Stomach (tissue), 9 donors: Measurements from ENCODE around the gene DOCK8. TPM values are rescaled to one million over a fixed set of nuclear protein-coding genes. Genes with fewer than 3 reads are reported as not detected.

ENCODE experiments used
- DNase-seq, 2 donors: peaks; one replicate each; pipeline versions ENCODE4 v3.0.0 to v3.0.0-alpha.2; 2013 to 2019
- H3K27ac ChIP-seq, 5 donors: fragments of 200-600 bp in 4 of 5; sonication (generic) in 4 of 5; one replicate each; pipeline ENCODE4 v1.5.1; 2013 to 2019; ENCODE audit warnings: mild to moderate bottlenecking in 1 of 5, moderate library complexity in 1 of 5
- H3K27me3 ChIP-seq, 3 donors: fragments of 200-600 bp; sonication (generic); one replicate each; pipeline ENCODE4 v1.5.1; 2017 to 2019; ENCODE audit warnings: mixed run types in 1 of 3
- H3K36me3 ChIP-seq, 4 donors: fragments of 200-600 bp; sonication (generic); 1 replicate in 3 of 4; 2 replicates in 1 of 4; pipeline ENCODE4 v1.5.1; 2016 to 2019
- H3K4me1 ChIP-seq, 4 donors: fragments of 200-600 bp; sonication (generic); one replicate each; pipeline ENCODE4 v1.5.1; 2016 to 2019
- H3K4me3 ChIP-seq, 4 donors: fragments of 200-600 bp; sonication (generic) in 3 of 4; one replicate each; pipeline ENCODE4 v1.5.1; 2016 to 2019; ENCODE audit warnings: mild to moderate bottlenecking in 1 of 4
- H3K9me3 ChIP-seq, 4 donors: fragments of 200-600 bp; sonication (generic); one replicate each; pipeline ENCODE4 v1.5.1; 2016 to 2019
- CTCF ChIP-seq, 7 experiments: fragments of 450-650 bp in 4 of 7; fragments of 200-600 bp in 3 of 7; sonication (generic) in 3 of 7; IDR thresholded peaks; one replicate each; pipeline ENCODE4 v1.5.1; 2016 to 2019; ENCODE audit warnings: antibody characterized with exemption in 7 of 7, control low read depth in 2 of 7, mild to moderate bottlenecking in 1 of 7
- EP300 ChIP-seq: sonication (generic); formaldehyde crosslinking; IDR thresholded peaks from one replicate; pipeline ENCODE4 v1.6.1; 2017; ENCODE audit warnings: antibody characterized with exemption
- POLR2A ChIP-seq, 4 donors: fragments of 450-650 bp; IDR thresholded peaks; one replicate each; pipeline ENCODE4 v1.6.1; 2016; ENCODE audit warnings: antibody characterized with exemption in 4 of 4, control low read depth in 2 of 4, mild to moderate bottlenecking in 1 of 4, moderate library complexity in 1 of 4
- POLR2AphosphoS5 ChIP-seq, 3 donors: sonication (generic); formaldehyde crosslinking; IDR thresholded peaks; one replicate each; pipeline ENCODE4 v1.6.1; 2016; ENCODE audit warnings: antibody characterized with exemption in 3 of 3
- WGBS, 5 donors: extraction: QIAGEN DNeasy Blood & Tissue Kit in 3 of 5; methylation state at CpG; one replicate each; pipeline versions ENCODE4 v1.1.5 to v1.1.7; 2013 to 2018; 5-methylcytosine and 5-hydroxymethylcytosine counted together
- intact Hi-C: fragments of 100-400 bp; cut with DNase I; formaldehyde crosslinking; loops from one replicate; pipeline ENCODE4 v1.15.1; 2023; ENCODE audit warnings: low total_unique reads
- polyA plus RNA-seq, 3 donors: library from polyadenylated mRNA; stranded (reverse); fragments of 200-250 nt; gene quantifications; one replicate each; pipeline ENCODE4 v1.2.3, GENCODE V29; 2013
- total RNA-seq, 5 donors: library from RNA; depleted of rRNA; stranded (reverse); fragments of >200 nt; gene quantifications; one replicate each; pipeline versions ENCODE4 v1.1.0 to v1.2.3, GENCODE V29; 2014 to 2016
- donor health status: healthy with polysubstance abuse.
- donor health status: Bipolar disorder and iron deficiency.
- donor health status: healthy.

Gene DOCK8
- total and polyA plus RNA-seq, 8 donors: 2.8 to 191 (median 10.2) TPM

DNA sequence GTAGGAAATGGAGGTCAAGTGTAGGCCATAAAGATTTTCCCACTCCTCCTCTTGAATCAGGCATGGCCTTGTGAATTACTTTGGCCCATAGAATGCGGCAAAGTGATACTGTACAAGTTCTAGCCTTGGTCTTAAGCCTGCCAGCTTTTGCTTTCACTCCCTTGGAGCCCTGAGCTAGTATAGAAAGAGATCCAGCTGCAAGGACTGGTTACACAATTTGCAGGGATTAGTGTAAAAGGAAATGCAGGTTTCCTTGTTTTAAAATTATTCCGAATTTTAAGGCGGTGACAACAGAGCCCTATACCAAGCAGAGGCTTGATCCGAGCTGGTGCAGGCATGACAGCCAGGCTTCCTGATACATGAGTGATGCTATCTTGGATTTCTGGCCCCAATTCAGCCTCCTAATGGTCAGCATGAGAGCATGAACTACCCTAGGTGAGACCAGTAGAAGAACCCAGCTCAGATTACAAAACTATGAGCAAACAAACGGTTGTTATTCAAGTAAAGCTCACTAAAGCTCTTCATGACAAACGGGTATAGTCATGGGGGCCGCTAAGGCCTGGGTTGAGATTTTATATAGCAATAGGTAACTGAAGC is 257.9 kb downstream of the DOCK8 start:
- WGBS, 5 donors: 75 to 88% (median 81%) methylated on average over 7 of the region's 7 CpGs
- Histone ChIP-seq H3K27ac (no peak overlapping the region), H3K4me3 (no peak overlapping the region), H3K4me1 (peaks cover 6 to 32% (median 28%) of the 10 kb centered on the region in 4 donors), H3K9me3 (no peaks in the 10 kb centered on the region), H3K36me3 (no peaks in the 10 kb centered on the region), H3K27me3 (no peaks in the 10 kb centered on the region)
- TF ChIP-seq POLR2AphosphoS5 (IDR thresholded peaks at IDR 0.05) (no peak), POLR2A (IDR thresholded peaks at IDR 0.05) (no peak), CTCF (IDR thresholded peaks at IDR 0.05) (no peak)
- DNase-seq: no peak
- intact Hi-C loops: no loop called here

DNA sequence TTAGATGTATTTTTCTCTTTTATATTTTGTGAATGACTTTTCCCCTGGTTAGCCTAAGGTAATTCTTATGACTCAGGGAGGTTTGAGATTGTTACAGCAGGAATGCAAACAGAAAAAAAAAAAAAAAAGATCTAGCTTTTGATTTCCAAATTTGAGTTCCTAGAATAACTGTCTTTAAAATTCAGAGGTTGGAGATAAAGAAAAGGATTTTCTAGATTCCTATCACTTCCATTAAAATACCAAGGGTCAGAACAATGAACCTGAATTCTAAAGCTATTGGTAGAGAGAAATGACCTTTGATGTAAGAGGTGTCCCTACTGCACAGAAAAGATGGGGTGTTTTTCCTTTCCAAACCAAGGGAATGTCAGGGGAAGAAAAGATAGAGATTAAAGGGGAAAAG is 262.5 kb downstream of the DOCK8 start:
- intact Hi-C loops: no loop called here
- no peak overlapping the region for H3K4me3 ChIP-seq
- H3K36me3 ChIP-seq: no peaks in the 10 kb centered on the region
- no peaks in the 10 kb centered on the region for H3K27me3 ChIP-seq
- TF ChIP-seq POLR2AphosphoS5 (IDR thresholded peaks at IDR 0.05): no peak
- no peak for TF ChIP-seq EP300
- no peak for TF ChIP-seq POLR2A (IDR thresholded peaks at IDR 0.05)
- no peak for TF ChIP-seq CTCF (IDR thresholded peaks at IDR 0.05)
- H3K9me3 ChIP-seq: no peaks in the 10 kb centered on the region
- no peak for DNase-seq
- H3K27ac ChIP-seq: no peak overlapping the region
- H3K4me1 ChIP-seq: no peaks in the 10 kb centered on the region

DNA sequence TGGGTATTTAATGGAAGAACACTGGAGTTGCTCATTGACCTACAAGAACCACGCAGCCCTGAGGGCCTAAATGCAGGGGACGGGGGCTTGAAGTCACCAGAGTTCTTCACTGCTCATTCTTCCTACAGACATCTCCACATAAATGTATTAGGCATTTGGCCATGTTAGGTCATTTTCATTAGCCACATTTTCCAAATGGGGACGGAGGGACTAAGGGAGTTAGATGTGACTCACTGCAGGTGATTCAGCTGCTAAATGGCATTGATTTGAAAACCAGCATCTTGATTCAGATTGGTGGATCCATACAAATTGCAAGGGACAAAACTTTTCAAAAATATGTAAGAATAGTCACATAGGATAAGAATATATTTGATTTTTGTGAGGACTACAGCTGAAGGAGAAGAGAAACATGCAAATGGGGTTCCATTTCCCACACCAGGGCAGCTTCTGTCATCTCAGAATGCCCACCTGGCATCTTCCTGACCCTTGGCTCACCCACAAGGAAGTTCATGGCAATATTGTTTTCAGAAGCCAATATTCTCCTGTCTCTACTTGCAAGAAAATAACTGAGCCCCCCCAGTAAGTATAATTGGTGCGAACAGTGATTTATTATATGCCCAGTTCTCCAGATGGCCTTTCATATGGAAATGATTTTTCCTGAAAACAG is 264.8 kb downstream of the DOCK8 start:
- Histone ChIP-seq H3K27me3 (no peaks in the 10 kb centered on the region), H3K9me3 (no peaks in the 10 kb centered on the region), H3K4me3 (no peak overlapping the region), H3K4me1 (no peaks in the 10 kb centered on the region), H3K36me3 (no peaks in the 10 kb centered on the region), H3K27ac (no peak overlapping the region)
- 68 to 80% (median 72%) methylated on average over 4 of the region's 4 CpGs for WGBS, 5 donors
- no peak for DNase-seq
- TF ChIP-seq POLR2AphosphoS5 (IDR thresholded peaks at IDR 0.05) (no peak), POLR2A (IDR thresholded peaks at IDR 0.05) (no peak), EP300 (no peak), CTCF (IDR thresholded peaks at IDR 0.05) (no peak)
- intact Hi-C loops: no loop called here

DNA sequence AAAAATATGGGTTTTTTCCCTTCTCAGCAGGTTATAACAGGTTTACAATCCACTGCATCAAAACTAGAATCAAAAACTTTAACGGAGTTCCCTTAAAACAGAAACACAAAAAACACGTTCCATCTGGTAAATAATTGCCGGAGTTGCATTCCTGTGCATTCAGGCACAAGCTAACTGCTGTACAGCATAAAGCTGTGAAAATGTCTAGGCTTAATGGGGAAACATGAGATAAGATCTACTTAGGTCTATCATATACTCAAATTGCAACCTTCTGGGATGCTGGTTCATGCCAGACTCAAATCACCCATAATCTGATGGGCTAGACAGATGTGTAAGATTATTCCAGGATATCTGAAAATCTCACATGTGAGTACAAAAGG is 265.3 kb downstream of the DOCK8 start:
- Histone ChIP-seq H3K36me3 (no peaks in the 10 kb centered on the region), H3K4me3 (no peak overlapping the region), H3K9me3 (no peaks in the 10 kb centered on the region), H3K27ac (no peak overlapping the region), H3K27me3 (no peaks in the 10 kb centered on the region), H3K4me1 (no peaks in the 10 kb centered on the region)
- DNase-seq: no peak
- 74 to 91% (median 84%) methylated on average over 3 of the region's 3 CpGs for WGBS, 5 donors
- intact Hi-C loops: no loop called here
- TF ChIP-seq CTCF (IDR thresholded peaks at IDR 0.05): no peak
- no peak for TF ChIP-seq POLR2AphosphoS5 (IDR thresholded peaks at IDR 0.05)
- no peak for TF ChIP-seq EP300
- no peak for TF ChIP-seq POLR2A (IDR thresholded peaks at IDR 0.05)
